Measurements from ENCODE around the gene CCDC7. TPM values are rescaled to one million over a fixed set of nuclear protein-coding genes. Genes with fewer than 3 reads are reported as not detected.
"Not testable (repeated sequence)": the region's sequence is repeated elsewhere in the genome, so short reads cannot be mapped to it uniquely, and the experiment has no call there.

Gene CCDC7
- total and polyA plus RNA-seq, 10 of the 15 experiments (the other 5 are each of a cell fraction or from before 2014, with no cell fraction given), result 1.8 to 5.6 (median 3.4) TPM

DNA sequence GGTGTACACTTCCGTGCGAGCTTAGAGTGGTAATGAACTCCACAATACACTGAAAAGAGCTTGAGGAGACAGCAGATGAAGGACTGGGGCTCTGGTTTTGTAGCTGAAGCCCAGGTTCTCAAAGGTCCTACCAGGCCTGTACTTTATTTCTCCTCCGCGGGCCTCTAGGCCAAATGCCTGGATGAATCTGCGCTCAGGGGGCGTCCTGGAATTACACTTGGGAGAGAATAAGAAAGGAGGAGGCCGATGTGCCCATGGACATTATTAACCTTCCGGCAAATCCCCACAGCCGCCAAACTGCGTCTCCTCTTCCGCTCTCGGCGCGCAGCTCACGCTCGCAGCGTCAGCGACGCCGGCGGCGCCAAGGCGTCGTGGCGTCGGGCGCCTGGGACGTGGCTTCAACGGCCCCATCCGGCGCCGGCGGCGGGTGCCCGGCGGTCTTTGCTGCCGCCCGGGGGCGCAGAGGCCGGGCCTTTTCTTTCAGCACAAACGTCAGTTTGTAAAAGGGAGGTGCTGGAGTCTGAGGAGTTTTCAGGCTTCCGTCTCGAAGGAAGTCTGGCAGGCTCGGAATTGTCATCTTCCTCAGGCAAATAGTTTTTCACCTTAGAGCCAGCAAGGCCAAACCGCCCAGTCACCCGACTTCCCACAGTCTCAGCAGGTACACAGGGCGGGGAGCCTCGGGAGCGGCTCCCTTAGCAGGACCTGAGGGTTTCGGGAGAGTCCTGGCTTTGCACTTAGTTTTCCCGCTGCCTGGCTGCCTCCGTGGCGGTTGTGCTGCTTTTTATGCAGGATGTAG, at the start of gene CCDC7 (continued):
- TF ChIP-seq, protein P1, sequence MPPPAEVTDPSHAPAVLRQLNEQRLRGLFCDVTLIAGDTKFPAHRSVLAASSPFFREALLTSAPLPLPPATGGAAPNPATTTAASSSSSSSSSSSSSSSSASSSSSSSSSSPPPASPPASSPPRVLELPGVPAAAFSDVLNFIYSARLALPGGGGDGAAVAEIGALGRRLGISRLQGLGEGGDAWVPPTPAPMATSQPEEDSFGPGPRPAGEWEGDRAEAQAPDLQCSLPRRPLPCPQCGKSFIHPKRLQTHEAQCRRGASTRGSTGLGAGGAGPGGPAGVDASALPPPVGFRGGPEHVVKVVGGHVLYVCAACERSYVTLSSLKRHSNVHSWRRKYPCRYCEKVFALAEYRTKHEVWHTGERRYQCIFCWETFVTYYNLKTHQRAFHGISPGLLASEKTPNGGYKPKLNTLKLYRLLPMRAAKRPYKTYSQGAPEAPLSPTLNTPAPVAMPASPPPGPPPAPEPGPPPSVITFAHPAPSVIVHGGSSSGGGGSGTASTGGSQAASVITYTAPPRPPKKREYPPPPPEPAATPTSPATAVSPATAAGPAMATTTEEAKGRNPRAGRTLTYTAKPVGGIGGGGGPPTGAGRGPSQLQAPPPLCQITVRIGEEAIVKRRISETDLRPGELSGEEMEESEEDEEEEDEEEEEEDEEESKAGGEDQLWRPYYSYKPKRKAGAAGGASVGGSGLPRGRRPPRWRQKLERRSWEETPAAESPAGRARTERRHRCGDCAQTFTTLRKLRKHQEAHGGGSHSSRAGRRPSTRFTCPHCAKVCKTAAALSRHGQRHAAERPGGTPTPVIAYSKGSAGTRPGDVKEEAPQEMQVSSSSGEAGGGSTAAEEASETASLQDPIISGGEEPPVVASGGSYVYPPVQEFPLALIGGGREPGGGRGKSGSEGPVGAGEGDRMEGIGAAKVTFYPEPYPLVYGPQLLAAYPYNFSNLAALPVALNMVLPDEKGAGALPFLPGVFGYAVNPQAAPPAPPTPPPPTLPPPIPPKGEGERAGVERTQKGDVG (CRISPR knock-in tag; IDR thresholded peaks at IDR 0.05), result no peak
- TF ChIP-seq ATF3 (IDR thresholded peaks at IDR 0.05; ENCODE audit: borderline replicate concordance, extremely low read depth, low read depth, low read length), result no peak
- TF ChIP-seq TAF1 (IDR thresholded peaks at IDR 0.05; ENCODE audit: borderline replicate concordance, low read depth, low read length), result peak; percentile 82; the same call in 1 of the 2 replicates
- TF ChIP-seq ZSCAN29 (IDR thresholded peaks at IDR 0.05), result peak; percentile 75; the same call in 1 of the 2 replicates
- TF ChIP-seq CREB1 (IDR thresholded peaks at IDR 0.05; ENCODE audit: low read depth), result peak; percentile 85
- peak; percentile 33; the same call in 1 of the 2 replicates for TF ChIP-seq ZNF217 (IDR thresholded peaks at IDR 0.05)
- no peak for TF ChIP-seq EZH2 (IDR thresholded peaks at IDR 0.05; ENCODE audit: borderline replicate concordance, control insufficient read depth, low read depth, low read length)
- no peak for TF ChIP-seq NFYA (IDR thresholded peaks at IDR 0.05; ENCODE audit: borderline replicate concordance, low read depth, low read length)
- peak; percentile 86; the same call in 1 of the 2 replicates for TF ChIP-seq ZNF207 (IDR thresholded peaks at IDR 0.05; ENCODE audit: borderline replicate concordance)

- H3K4me1 ChIP-seq (ENCODE audit: control insufficient read depth, insufficient read depth, low read length); H3K4me2 ChIP-seq (ENCODE audit: control insufficient read depth, insufficient read depth); in situ Hi-C loops (cut with MboI); BruUV-seq (replicated peaks); intact Hi-C loops (cut with micrococcal nuclease; ENCODE audit: unreplicated experiment); H3K79me2 ChIP-seq (ENCODE audit: control insufficient read depth, insufficient read depth, low read length); H3K27ac ChIP-seq (ENCODE audit: control insufficient read depth, insufficient read depth); H3K4me3 ChIP-seq; FAIRE-seq; H2AFZ ChIP-seq (ENCODE audit: control insufficient read depth, low read depth, low read length); SMC1A ChIA-PET (ENCODE audit: uncharacterized antibody, unreplicated experiment); CTCF ChIA-PET; H3K9me3 ChIP-seq (replicated peaks; ENCODE audit: control insufficient read depth, insufficient read depth, low read length); H3K9ac ChIP-seq (ENCODE audit: control insufficient read depth, insufficient read depth, low read length); ATAC-seq; RAD21 ChIA-PET (ENCODE audit: unreplicated experiment); H3K36me3 ChIP-seq (ENCODE audit: control insufficient read depth in 2 of 2, insufficient read depth in 2 of 2, low read length in 1 of 2); POLR2A ChIA-PET; H4K20me1 ChIP-seq (ENCODE audit: control insufficient read depth, insufficient read depth); DNase-seq (ENCODE audit: low read depth, low spot score); H3K27me3 ChIP-seq (replicated peaks in 1 of 2; ENCODE audit: control insufficient read depth in 2 of 2, insufficient read depth in 2 of 2, low read length in 1 of 2): not testable (repeated sequence)
- WGBS (ENCODE audit: insufficient coverage, insufficient replicate concordance, low lambda C conversion rate, missing lambda C conversion rate), result no CpG with 5 or more reads among the region's 3 CpGs
Observed at GRCh38 chr10:32397163-32397562, 48.8 kb upstream of the CCDC7 start.

DNA sequence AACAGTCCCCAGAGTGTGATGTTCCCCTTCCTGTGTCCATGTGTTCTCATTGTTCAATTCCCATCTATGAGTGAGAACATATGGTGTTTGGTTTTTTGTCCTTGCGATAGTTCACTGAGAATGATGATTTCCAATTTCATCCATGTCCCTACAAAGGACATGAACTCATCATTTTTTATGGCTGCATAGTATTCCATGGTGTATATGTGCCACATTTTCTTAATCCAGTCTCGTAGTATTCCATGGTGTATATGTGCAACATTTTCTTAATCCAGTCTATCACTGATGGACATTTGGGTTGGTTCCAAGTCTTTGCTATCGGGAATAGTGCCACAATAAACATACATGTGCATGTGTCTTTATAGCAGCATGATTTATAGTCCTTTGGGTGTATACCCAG, 46.2 kb upstream of the CCDC7 start:
- 48% methylated on average over 2 of the region's 3 CpGs for WGBS (ENCODE audit: insufficient coverage, insufficient replicate concordance, low lambda C conversion rate, missing lambda C conversion rate)
- BruUV-seq (replicated peaks); H4K20me1 ChIP-seq (ENCODE audit: control insufficient read depth, insufficient read depth); H3K4me1 ChIP-seq (ENCODE audit: control insufficient read depth, insufficient read depth, low read length); DNase-seq (ENCODE audit: low read depth, low spot score); H3K4me3 ChIP-seq; FAIRE-seq; ATAC-seq; H3K27ac ChIP-seq (ENCODE audit: control insufficient read depth, insufficient read depth); intact Hi-C loops (cut with micrococcal nuclease; ENCODE audit: unreplicated experiment); SMC1A ChIA-PET (ENCODE audit: uncharacterized antibody, unreplicated experiment); H3K79me2 ChIP-seq (ENCODE audit: control insufficient read depth, insufficient read depth, low read length); in situ Hi-C loops (cut with MboI); H3K27me3 ChIP-seq (replicated peaks in 1 of 2; ENCODE audit: control insufficient read depth in 2 of 2, insufficient read depth in 2 of 2, low read length in 1 of 2); H3K4me2 ChIP-seq (ENCODE audit: control insufficient read depth, insufficient read depth); H3K36me3 ChIP-seq (ENCODE audit: control insufficient read depth in 2 of 2, insufficient read depth in 2 of 2, low read length in 1 of 2); CTCF ChIA-PET; H2AFZ ChIP-seq (ENCODE audit: control insufficient read depth, low read depth, low read length); POLR2A ChIA-PET; RAD21 ChIA-PET (ENCODE audit: unreplicated experiment); H3K9me3 ChIP-seq (replicated peaks; ENCODE audit: control insufficient read depth, insufficient read depth, low read length); H3K9ac ChIP-seq (ENCODE audit: control insufficient read depth, insufficient read depth, low read length): not testable (repeated sequence)
